ENCODE measurements around the gene MRAS.
"Not testable (repeated sequence)": the region's sequence is repeated elsewhere in the genome, so short reads cannot be mapped to it uniquely, and the experiment has no call there.

Gene MRAS

GRCh38 chr3:138426211-138426610 is 77.8 kb downstream of the MRAS start:
- peak; percentile 24 for DNase-seq

- DNase-seq, result not testable (repeated sequence)
Observed at GRCh38 chr3:138426754-138427153, 78.4 kb downstream of the MRAS start.

DNA sequence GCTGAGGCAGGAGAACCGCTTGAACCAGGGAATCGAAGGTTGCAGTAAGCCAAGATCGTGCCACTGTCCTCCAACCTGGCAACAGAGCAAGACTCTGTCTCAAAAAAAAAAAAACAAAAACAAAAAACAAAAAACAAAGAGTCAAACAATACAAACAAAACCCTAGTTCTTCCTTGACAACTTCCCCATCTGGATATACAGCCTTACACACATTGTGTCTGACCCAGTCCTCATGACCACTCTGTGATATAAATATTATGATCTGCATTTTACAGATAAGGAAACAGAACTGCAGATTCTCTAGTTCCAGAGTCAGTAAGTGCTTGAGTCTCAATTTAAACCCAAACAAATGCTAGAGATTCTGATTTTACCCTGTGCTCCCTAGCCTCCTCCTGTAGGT is 81.3 kb downstream of the MRAS start:
- no peak for DNase-seq

DNA sequence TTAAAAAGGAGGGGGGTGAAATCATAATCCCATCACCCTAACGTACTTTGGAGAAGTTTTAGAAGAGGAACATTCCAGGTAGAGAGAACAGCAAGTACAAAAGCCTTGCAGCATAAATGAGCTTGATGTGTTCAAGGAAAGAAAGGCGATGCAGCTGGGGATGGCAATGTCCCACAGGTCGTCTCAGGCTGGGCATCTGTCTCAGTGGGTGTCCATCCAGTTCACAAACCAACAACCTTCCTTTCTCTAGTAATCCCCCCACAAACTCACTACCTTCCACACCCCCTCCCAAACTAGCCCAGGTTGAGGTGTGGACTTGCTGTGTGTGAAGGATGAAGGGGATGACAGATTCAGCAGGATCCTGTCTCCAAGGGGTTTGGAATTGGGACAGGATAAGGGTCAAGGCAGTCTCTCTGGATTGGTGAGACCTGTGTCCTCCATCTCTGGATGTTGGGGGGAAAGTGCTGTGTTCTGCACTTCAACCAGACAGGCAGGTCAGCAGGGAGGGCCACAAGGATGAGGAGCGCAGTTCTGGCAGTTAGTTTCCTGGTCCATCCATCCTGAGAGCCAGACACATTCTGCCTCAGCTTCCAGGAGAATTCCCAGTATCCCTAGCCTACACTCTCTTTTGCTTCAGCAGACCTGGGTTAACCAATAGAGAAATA is 84.3 kb downstream of the MRAS start:
- DNase-seq, result no peak

DNA sequence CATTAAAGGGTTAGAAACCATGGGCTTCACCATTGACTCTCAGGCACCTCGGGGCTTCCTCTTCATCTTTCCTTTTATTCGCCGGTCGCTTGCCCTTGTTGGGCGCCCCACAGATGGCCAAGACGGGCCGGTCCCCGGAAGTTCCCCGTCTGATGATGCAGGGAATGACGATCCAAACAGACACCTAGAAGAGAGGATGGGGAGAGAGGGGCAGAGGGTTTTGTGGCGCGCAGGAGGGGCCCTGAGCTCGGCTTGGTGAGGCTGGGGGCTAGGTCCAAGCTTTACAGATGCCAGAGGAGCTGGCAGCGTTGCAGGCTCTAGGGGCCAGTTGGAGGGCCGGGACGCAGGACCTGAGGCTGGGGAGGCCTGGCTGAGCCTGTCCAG is 85.5 kb downstream of the MRAS start:
- DNase-seq, result no peak

GRCh38 chr3:138434276-138434874 is 86.0 kb downstream of the MRAS start, which contains the start of gene ESYT3:
Gene ESYT3 (plus strand): TSS chr3:138434616. CDS start chr3:138434799, 183 bp downstream.
- peak; percentile 77 for DNase-seq

GRCh38 chr3:138434875-138435772 is 86.7 kb downstream of the MRAS start:
- peak; percentile 55 for DNase-seq

DNA sequence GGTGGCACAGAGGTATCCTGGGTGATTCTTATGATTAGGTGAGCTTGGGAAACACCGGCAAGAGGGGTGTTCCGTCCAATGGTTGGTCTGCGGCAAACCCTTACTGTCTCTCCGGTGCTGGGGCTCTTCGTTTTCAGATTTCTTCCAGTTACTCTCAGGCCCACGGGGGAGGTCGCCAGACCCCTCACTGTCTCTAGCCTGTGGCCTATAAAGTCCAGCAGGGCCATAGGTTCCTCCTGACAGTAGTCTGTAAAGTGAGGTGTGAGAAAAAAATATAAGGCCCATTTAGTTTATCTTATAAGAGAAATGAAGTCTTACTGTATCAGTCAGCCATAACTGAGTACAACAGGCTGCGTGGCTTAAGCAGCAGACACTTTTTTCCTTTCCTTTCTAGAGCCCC is 87.5 kb downstream of the MRAS start:
- DNase-seq, result no peak

DNA sequence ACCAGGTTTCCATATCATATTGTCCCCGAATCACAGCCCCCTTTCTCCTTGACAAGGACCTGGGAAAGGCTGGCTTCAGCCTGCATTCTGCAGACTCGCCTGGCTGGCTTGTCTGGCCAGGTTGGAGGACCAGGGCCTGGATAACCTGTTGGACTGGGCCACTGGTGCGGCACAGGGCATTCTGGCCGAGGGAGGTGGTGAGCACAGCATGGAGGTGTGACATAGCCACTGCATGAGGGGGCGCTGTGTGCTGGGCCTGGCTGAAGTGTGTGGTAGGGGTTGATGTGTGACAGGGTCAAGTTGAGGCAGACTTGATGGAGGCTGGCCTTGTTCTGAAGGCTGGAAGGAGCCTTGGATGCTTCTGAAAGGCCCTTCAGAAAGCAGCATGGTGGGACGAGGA is 88.9 kb downstream of the MRAS start:
- DNase-seq, result no peak

DNA sequence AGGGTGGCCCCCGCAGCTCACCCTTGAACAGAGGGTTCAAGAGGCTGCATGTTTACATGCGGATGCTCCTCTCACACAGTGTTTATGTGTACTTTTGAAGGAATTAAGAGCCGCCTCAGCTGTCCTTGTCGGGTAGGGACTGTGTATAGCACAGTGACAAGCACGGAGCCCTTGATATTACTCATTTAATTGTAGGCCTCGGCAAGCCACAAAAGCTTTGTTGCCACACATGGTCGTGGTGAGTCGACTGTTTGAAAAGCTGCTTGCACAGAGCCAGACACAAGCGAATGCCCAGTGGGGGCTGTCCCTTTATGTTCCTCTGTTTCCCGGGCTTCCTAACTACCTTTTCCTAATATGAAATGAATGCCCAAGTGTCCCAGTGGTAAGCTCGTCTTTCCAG is 90.5 kb downstream of the MRAS start:
- no peak for DNase-seq

DNA sequence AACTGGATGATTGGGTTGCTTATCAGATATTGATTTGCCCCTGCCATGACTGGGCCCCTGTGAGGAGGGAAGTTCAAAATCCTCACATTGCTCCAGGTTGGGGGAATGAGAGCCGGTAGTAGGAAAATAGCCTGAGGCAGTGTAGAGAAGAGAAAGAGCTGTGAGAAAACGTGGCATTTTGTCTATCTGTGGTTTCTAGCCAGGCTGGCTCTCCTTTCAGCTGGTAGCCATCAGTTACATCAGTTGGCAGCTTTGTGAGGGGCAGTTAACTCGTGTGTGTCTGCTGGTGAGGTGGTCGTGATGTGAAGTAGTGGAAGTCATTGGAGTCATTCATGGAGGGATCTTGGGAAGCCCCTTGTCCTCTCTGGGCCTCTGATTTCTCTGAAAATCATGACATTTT is 91.3 kb downstream of the MRAS start:
- no peak for DNase-seq

DNA sequence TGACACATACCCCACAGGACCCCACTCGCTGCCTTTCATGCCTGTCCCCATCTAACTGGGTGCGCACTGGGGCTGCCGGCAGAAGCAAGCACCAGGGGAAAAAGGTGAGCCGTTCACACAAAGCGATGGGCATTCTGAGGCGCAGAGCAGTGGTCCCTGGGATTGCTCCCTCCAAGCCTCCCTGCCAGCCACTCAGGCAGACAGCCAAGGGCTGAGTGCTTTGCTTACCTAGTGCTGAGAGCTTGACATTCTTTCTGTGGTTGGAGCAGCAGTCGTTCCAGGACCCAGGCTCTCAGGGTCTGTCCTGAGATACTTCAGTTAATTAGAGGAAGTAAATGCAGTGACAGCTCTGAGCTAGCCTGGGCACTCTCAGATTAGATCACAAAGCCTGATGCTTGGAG is 91.7 kb downstream of the MRAS start:
- DNase-seq, result no peak

GRCh38 chr3:138440596-138440995 is 92.2 kb downstream of the MRAS start:
- DNase-seq, result no peak

DNA sequence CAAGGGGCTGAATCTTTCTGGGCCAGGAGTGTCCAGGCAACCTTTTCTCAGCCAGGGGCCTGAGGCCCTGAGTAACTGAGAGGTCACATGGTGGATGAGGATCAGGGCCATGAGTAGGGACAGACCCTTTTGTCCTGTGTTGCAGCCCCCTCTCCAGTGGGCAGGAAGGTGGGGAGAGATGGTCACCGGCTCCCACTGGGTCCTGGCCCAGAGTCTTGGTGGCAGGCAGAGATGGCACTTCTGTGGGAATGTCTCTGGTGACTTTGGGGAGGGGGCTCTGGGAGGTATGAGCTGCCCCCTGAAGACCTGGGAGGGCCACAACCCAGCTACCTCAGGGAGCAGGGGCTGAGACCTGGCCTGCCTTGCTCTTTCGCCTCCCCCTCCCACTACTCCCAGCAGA is 92.9 kb downstream of the MRAS start:
- no peak for DNase-seq

DNA sequence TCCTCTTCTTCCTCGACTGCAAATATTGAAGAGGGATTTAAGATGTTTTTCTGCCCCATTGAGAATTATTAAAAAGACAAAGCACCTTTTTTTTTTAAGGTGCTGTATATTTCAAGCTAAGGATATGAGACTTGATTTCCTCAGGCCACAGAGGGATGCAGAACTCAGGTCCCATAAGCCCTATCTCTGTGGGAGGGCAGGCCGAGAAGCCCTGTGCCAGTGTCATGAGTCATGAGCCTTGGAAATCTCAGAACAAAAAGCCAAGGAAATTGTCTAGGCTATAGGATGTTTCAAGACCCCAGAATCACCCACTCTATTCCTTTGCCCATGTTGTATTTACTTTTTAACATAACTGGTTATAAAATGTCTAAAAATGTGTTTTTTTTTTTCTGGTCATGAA is 93.4 kb downstream of the MRAS start:
- DNase-seq, result no peak

- no peak for DNase-seq
Observed at GRCh38 chr3:138442433-138442832, 94.1 kb downstream of the MRAS start.

- DNase-seq, result no peak
Observed at GRCh38 chr3:138443091-138443490, 94.7 kb downstream of the MRAS start.

DNA sequence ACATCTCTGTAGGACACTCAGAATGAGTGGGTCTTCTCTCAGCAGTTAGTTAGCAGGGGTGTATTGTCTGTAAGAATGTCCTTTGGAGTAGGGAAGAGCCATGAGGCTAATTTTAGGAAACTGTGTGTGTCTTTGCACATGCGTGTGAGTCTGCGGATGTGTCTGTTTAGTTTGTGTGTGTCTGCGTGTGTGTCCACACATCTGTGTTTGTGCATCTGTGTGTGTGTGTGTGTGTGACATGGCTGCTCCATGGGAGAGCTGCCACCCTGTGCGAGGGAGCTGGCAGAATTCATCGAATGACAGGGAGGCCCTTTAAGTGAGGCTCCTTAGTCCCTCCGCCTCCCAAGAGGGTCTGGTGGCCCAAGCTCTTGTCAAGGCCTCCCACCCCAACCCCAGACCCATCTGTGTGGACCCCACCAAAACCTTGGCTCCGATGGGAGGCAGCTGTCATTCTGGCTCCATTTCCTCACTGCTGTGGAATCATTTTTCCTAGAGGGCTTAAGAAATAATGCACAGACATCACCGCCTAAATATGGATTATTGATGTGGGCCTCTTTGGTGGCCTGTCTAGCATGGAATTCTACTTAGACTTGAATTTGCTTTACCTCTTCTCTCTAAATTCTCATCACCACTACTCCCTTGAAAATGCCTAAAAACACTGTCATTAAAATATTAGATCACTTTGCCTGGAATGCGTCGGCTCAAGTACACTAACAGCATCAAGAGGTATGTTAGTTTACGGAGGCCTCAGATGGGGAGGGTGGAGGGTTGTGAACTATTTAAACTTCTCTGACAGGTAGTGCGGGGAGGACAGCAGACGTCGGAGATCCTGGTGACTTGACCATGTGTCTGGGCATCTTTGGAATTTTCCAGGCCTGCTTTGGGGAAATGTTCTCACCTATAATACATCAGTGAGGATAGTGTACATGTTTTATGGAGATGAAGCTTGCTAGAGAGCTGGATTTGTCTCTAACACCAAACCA is 95.4 kb downstream of the MRAS start:
- DNase-seq, result no peak

DNA sequence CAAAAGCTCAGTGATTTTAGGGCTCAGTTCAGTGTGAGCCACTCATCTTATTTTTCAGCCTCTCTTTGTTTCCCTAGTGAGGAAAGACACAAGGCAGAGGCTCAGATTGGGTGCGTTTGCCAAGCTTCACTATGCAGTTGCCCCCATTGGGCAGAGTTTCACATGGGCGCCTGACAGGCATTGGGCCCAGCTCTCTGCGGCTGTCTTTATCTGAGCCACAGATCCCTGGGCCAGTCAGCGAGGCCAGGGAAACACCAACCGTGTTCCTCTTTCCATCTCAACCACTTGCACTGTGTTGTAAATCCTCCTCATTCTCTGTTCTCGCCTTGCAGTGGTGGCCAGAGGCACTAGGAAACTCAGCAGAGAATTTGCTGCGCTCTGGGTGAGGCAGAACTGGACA is 96.9 kb downstream of the MRAS start:
- no peak for DNase-seq

DNA sequence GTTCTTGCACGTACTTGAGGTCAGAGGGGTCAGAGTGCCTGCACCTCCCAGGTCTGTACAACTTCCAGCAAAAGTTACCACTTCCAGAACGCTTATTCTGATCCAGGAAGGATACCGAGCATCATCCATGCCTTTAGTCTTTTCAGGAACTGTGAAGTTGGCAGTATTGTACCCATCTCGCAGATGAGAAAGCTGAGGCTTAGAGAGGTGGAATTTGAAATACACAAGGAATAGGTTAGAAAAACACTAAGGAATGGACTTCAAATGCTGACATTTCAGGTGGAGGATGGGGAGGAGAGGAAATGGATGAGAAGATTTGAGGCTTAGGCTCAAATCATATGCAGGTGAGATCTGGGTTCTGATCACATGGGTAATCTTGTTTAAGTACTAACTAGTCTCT is 97.3 kb downstream of the MRAS start:
- DNase-seq, result no peak

DNA sequence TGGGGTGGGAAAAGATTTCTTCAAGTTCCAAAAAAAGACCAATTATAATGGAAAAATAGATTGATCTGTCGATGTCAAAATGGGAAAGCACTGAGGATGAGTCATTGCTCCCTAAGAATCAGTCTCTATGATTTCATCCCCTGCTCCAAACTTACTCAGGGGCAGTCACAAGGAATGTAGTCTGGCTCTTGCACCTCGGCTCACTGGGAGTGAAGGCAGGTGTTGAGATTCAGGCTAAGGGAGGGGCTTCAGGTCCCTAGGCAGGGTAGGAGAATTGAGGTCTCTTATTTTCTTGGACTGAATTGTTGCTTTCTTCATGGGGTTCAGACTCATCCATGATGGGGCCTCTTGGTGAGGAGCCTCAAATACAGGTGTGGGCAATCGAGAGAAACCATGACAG is 100.3 kb downstream of the MRAS start:
- no peak for DNase-seq

DNA sequence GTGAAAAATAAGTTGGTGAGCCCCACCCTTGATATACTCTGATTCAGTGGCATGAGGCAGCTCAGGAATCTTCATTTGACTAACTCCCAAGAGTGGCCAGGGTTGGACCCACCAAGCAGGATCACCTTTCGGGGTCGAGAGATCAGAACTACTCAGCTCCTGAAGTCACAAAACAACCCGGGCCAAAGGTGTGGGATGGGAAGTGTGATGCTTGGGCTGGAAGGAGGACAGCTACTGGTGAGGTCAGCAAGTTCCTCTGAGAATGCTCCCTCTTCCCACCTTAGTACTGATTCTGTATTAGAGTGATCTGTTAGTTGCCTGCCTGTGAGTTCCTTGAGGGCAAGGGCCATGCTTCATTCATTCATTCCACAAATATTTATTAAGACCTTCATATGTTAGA is 101.1 kb downstream of the MRAS start:
- no peak for DNase-seq

DNA sequence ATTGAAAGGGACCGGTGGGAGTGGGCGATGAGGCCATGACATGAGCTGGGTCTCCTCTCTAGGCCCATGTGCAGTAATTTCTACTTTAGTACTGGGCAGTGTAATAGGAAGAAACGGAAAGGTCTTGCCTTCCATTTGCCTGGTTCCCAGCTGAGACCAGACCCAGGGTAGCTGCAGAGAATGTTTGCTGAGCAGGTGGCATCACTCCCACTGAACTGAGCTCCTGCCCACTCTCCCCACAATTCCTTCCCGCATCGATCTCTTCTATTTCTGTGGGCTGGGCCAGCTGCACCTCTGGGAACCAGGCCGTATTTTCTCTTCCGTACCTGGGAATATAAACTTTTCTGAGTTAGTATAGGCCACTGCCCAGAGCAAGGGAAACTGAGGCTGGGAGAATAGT is 101.8 kb downstream of the MRAS start:
- no peak for DNase-seq
